ENCODE results near the gene TSPOAP1. TPM values are rescaled to one million over a fixed set of nuclear protein-coding genes. Genes with fewer than 3 reads are reported as not detected.

The TSPOAP1 gene
- total and polyA plus RNA-seq, 2 of the 4 experiments (the other 2 are of a cell fraction): 0.90 to 1.6 TPM

DNA sequence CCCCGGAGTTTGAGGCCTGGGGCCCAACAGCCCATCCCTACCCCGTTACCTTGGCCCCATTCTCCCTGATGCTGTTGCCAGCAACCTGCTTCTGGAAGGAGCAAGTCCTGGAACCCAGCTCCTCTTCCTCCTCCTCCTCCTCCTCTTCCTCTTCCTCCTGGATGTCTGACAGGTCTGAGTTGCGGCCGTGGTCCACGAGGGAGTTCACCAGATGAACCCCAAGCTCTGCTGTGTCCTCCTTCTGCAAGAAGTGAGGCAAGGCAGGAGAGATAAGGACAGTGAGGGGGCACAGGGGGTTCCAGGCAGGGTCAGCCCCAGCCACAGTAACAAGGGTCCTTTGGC, 18.7 kb downstream of the TSPOAP1 start:
- Histone ChIP-seq H4K8ac (ENCODE audit: low read depth in 2 of 2, low read length in 2 of 2) (no peak overlapping the region), H3K4me1 (ENCODE audit: control insufficient read depth, insufficient read depth, low read length) (no peaks in the 10 kb centered on the region), H3K4me3 (ENCODE audit: insufficient read depth, low read depth, low read length) (no peak overlapping the region), H4K91ac (ENCODE audit: insufficient read depth, low read depth, low read length) (no peak overlapping the region), H4K5ac (ENCODE audit: low read depth, low read length) (no peak overlapping the region), H3K14ac (replicated peaks; ENCODE audit: low read depth, low read length) (no peak overlapping the region), H2BK15ac (ENCODE audit: low read depth, low read length) (no peak overlapping the region), H3K23ac (ENCODE audit: low read depth, low read length) (no peak overlapping the region), H3K18ac (ENCODE audit: low read depth, low read length) (no peak overlapping the region), H2BK20ac (ENCODE audit: low read depth, low read length) (no peak overlapping the region), H4K20me1 (ENCODE audit: insufficient read depth, low read length) (no peaks in the 10 kb centered on the region), H2AK5ac (ENCODE audit: low read depth, low read length) (no peak overlapping the region), H3K4me2 (ENCODE audit: low read depth, low read length) (no peak overlapping the region), H3K27ac (ENCODE audit: insufficient read depth, low read length) (no peak overlapping the region), H2AFZ (replicated peaks; ENCODE audit: low read length, poor library complexity) (no peak overlapping the region), H3K36me3 (ENCODE audit: control insufficient read depth, insufficient read depth, low read length) (no peaks in the 10 kb centered on the region), H3K4ac (ENCODE audit: low read depth, low read length) (no peak overlapping the region), H2BK120ac (ENCODE audit: low read depth, low read length) (no peak overlapping the region), H3K79me1 (ENCODE audit: low read depth in 1 of 2, low read length in 2 of 2) (no peaks in the 10 kb centered on the region), H3K9me3 (ENCODE audit: control insufficient read depth, insufficient read depth, low read length) (no peaks in the 10 kb centered on the region), H2AK9ac (replicated peaks; ENCODE audit: low read depth, low read length, poor library complexity) (no peak overlapping the region), H3K56ac (ENCODE audit: extremely low read depth, insufficient read depth, low read length) (no peak overlapping the region), H2BK5ac (ENCODE audit: low read depth, low read length, poor library complexity, severe bottlenecking) (no peak overlapping the region), H3K27me3 (ENCODE audit: control insufficient read depth, insufficient read depth, low read length) (peaks cover 2% of the 10 kb centered on the region; the same call in 1 of the 2 replicates), H3K9ac (ENCODE audit: low read depth, low read length) (no peak overlapping the region), H3K9me1 (ENCODE audit: insufficient read depth, low read length) (no peaks in the 10 kb centered on the region)
- no peak for TF ChIP-seq CEBPB (IDR thresholded peaks at IDR 0.05; ENCODE audit: low read depth, low read length)
- TF ChIP-seq CHD1 (IDR thresholded peaks at IDR 0.05; ENCODE audit: low read depth, low read length): no peak
- no peak for TF ChIP-seq CTCF (conservative IDR thresholded peaks at IDR 0.05; ENCODE audit: low read depth, low read length)
- TF ChIP-seq NFE2L2 (IDR thresholded peaks at IDR 0.05; ENCODE audit: low read depth, low read length): no peak
- no peak for TF ChIP-seq MAZ (IDR thresholded peaks at IDR 0.05; ENCODE audit: borderline replicate concordance, low read depth, low read length)
- no peak for TF ChIP-seq MAFK (IDR thresholded peaks at IDR 0.05; ENCODE audit: low read depth, low read length)
- TF ChIP-seq BHLHE40 (IDR thresholded peaks at IDR 0.05; ENCODE audit: low read depth, low read length): no peak
- TF ChIP-seq, protein P1, sequence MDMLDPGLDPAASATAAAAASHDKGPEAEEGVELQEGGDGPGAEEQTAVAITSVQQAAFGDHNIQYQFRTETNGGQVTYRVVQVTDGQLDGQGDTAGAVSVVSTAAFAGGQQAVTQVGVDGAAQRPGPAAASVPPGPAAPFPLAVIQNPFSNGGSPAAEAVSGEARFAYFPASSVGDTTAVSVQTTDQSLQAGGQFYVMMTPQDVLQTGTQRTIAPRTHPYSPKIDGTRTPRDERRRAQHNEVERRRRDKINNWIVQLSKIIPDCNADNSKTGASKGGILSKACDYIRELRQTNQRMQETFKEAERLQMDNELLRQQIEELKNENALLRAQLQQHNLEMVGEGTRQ (IDR thresholded peaks at IDR 0.05; ENCODE audit: low read depth, low read length): no peak
- no peak for TF ChIP-seq POLR2A (IDR thresholded peaks at IDR 0.05; ENCODE audit: low read depth, low read length)
- no peak for TF ChIP-seq FOS (IDR thresholded peaks at IDR 0.05; ENCODE audit: low read depth, low read length)
- no peak for TF ChIP-seq RCOR1 (IDR thresholded peaks at IDR 0.05; ENCODE audit: insufficient replicate concordance, low read length)
- no peak for TF ChIP-seq SMC3 (IDR thresholded peaks at IDR 0.05; ENCODE audit: low read depth, low read length)
- TF ChIP-seq MXI1 (IDR thresholded peaks at IDR 0.05; ENCODE audit: borderline replicate concordance, low read depth, low read length): no peak
- TF ChIP-seq RFX5 (IDR thresholded peaks at IDR 0.05; ENCODE audit: low read depth, low read length): no peak
- TF ChIP-seq, protein P2, sequence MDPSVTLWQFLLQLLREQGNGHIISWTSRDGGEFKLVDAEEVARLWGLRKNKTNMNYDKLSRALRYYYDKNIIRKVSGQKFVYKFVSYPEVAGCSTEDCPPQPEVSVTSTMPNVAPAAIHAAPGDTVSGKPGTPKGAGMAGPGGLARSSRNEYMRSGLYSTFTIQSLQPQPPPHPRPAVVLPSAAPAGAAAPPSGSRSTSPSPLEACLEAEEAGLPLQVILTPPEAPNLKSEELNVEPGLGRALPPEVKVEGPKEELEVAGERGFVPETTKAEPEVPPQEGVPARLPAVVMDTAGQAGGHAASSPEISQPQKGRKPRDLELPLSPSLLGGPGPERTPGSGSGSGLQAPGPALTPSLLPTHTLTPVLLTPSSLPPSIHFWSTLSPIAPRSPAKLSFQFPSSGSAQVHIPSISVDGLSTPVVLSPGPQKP (IDR thresholded peaks at IDR 0.05; ENCODE audit: borderline replicate concordance, low read depth, low read length): no peak
- TF ChIP-seq RAD21 (IDR thresholded peaks at IDR 0.05; ENCODE audit: low read length): no peak
- DNase-seq: no peak
- ChIA-PET CTCF (no interaction called here), POLR2A (ENCODE audit: unreplicated experiment) (no interaction called here)
- intact Hi-C loops (cut with micrococcal nuclease) (no loop called here), dilution Hi-C loops (cut with HindIII; ENCODE audit: low sequenced_read_pairs, unreplicated experiment) (no loop called here), in situ Hi-C loops (cut with MboI; ENCODE audit: low sequenced_read_pairs) (no loop called here)
- no TSS peak for BruUV-seq (replicated peaks)
- WGBS, 2 experiments (ENCODE audit: extremely low coverage in 2 of 2, insufficient read length in 1 of 2): 100% methylated on average over 1 of the region's 5 CpGs; no CpG with 5 or more reads in 1 of the 2 experiments
- no peak for ATAC-seq (ENCODE audit: low read depth)

Data from IMR-90 (cell line).